ENCODE data around the gene SGSH. TPM values are rescaled to one million over a fixed set of nuclear protein-coding genes. Genes with fewer than 3 reads are reported as not detected.
"Not testable (repeated sequence)": the region's sequence is repeated elsewhere in the genome, so short reads cannot be mapped to it uniquely, and the experiment has no call there.

The SGSH gene
- total RNA-seq, 1 donor from 2014 or later = 26.4 TPM

GRCh38 chr17:80245566-80246265 is 25.6 kb upstream of the SGSH start:
- Histone ChIP-seq H3K36me3 (ENCODE audit: control insufficient read depth, insufficient read depth, low read length) (no peaks in the 10 kb centered on the region), H3K27me3 (ENCODE audit: control insufficient read depth, insufficient read depth, low read length) (no peaks in the 10 kb centered on the region), H3K4me3 (ENCODE audit: low read depth, low read length) (no peak overlapping the region)
- no peak for TF ChIP-seq CTCF (IDR thresholded peaks at IDR 0.05; ENCODE audit: insufficient read depth, low read length, poor library complexity, severe bottlenecking)
- DNase-seq (ENCODE audit: low read depth) = no peak

GRCh38 chr17:80244871-80245509 is 24.9 kb upstream of the SGSH start:
- Histone ChIP-seq H3K36me3 (ENCODE audit: control insufficient read depth, insufficient read depth, low read length) (no peaks in the 10 kb centered on the region), H3K4me3 (ENCODE audit: low read depth, low read length) (no peak overlapping the region), H3K27me3 (ENCODE audit: control insufficient read depth, insufficient read depth, low read length) (no peaks in the 10 kb centered on the region)
- no peak for TF ChIP-seq CTCF (IDR thresholded peaks at IDR 0.05; ENCODE audit: insufficient read depth, low read length, poor library complexity, severe bottlenecking)
- DNase-seq (ENCODE audit: low read depth) = no peak

- DNase-seq (ENCODE audit: low read depth) = not testable (repeated sequence)
Measured at GRCh38 chr17:80244448-80244847, 24.3 kb upstream of the SGSH start.

GRCh38 chr17:80243526-80244433 is 23.6 kb upstream of the SGSH start:
- H3K27me3 ChIP-seq (ENCODE audit: control insufficient read depth, insufficient read depth, low read length) = no peaks in the 10 kb centered on the region
- no peak for DNase-seq (ENCODE audit: low read depth)
- TF ChIP-seq CTCF (IDR thresholded peaks at IDR 0.05; ENCODE audit: insufficient read depth, low read length, poor library complexity, severe bottlenecking) = no peak
- no peaks in the 10 kb centered on the region for H3K36me3 ChIP-seq (ENCODE audit: control insufficient read depth, insufficient read depth, low read length)
- H3K4me3 ChIP-seq (ENCODE audit: low read depth, low read length) = no peak overlapping the region

More at GRCh38 chr17:80244448-80244847, 24.3 kb upstream of the SGSH start:
- not testable (repeated sequence) for H3K27me3 ChIP-seq (ENCODE audit: control insufficient read depth, insufficient read depth, low read length); H3K4me3 ChIP-seq (ENCODE audit: low read depth, low read length); H3K36me3 ChIP-seq (ENCODE audit: control insufficient read depth, insufficient read depth, low read length)

GRCh38 chr17:80242505-80242904 is 22.4 kb upstream of the SGSH start:
- no peaks in the 10 kb centered on the region for H3K36me3 ChIP-seq (ENCODE audit: control insufficient read depth, insufficient read depth, low read length)
- no peak for DNase-seq (ENCODE audit: low read depth)
- H3K4me3 ChIP-seq (ENCODE audit: low read depth, low read length) = no peak overlapping the region
- TF ChIP-seq CTCF (IDR thresholded peaks at IDR 0.05; ENCODE audit: insufficient read depth, low read length, poor library complexity, severe bottlenecking) = no peak
- H3K27me3 ChIP-seq (ENCODE audit: control insufficient read depth, insufficient read depth, low read length) = no peaks in the 10 kb centered on the region

GRCh38 chr17:80237386-80237785 is 17.3 kb upstream of the SGSH start:
- no peak for DNase-seq (ENCODE audit: low read depth)
- no peaks in the 10 kb centered on the region for H3K36me3 ChIP-seq (ENCODE audit: control insufficient read depth, insufficient read depth, low read length)
- no peaks in the 10 kb centered on the region for H3K27me3 ChIP-seq (ENCODE audit: control insufficient read depth, insufficient read depth, low read length)
- H3K4me3 ChIP-seq (ENCODE audit: low read depth, low read length) = no peak overlapping the region
- no peak for TF ChIP-seq CTCF (IDR thresholded peaks at IDR 0.05; ENCODE audit: insufficient read depth, low read length, poor library complexity, severe bottlenecking)

All from kidney epithelial cell (primary cell).